GM19468 (cell line): Measurements from ENCODE around the gene SLAMF9.

Source experiments
- ATAC-seq: cut with Tn5 transposase; IDR thresholded peaks from one replicate; pipeline ENCODE4 v1.9.1; 2021; ENCODE audit warnings: mild to moderate bottlenecking, moderate library complexity, moderate number of reproducible peaks; ENCODE audit not compliant: unreplicated experiment; ENCODE audit errors: extremely low read depth

SLAMF9 gene

DNA sequence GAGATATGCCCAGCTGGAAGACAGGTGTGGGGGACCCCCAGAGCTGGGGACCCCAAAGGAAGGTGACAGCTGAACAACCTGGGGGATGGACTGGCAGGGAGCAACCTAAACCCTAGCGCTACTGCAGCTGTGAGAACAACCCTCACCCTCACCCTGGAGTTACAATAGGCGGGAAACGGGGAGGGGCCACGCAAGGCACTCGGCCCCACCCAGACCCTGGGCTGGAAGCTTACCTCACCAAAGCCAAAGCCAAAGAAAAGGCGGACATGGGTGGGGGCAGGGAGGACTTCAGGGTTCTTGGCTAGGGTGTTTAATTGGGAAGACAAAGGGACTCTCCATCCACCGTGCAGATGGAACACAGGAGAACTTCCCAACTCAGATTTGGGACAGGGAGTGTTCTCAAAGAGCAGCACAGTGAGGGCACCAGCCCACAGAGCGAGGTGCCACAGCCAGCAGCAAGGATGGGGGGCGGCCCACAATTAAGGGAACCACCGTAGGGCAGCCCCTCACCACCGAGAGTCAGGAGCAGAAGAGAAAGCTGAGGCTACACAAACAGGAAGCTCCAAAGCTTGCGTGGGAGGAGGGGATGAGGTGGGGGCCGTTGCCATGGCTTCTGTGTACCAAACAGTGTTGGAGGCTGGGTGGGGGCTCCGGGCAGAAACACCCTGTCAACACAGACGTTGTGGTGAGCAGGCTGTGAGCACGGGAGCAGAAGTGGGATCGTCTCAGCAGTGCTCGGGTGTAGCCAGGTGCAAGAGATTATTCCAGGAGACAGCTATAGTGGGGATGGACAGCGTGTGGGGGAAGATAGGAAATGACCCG lies 30.6 kb downstream of the SLAMF9 start:
- no peak for ATAC-seq

DNA sequence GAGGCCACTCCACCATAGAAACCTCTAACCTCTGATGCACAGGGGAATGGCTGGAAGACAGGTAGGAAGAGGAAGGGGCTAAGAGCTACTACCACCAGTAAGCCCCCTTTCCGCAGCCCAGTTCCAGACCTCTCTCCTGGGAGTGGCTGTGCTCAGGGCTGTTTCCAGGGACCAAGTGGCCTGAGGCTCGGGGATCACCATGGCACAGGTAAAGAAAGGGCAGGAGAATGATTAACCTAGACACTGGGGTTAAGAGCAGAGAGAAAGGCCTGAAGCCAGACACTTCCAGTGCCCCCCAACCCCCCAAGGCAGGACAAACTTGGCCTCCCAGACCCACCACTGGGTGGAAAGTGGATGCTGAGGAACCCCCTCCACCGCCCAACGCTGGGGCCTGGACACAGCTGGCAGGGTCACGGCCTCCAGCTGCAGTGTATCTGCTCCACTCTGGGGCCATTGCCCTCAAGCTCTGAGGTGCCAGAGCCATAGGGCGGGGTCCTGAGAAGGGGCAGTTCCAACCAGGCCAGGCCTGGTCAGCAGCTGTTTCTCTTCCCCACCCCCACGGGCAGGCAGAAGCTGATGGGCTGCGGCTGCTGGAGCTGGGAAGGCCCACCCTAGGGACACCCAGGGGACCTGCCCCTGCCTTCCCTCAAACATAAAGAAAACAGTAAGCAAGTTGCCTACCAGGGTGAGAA lies 31.4 kb downstream of the SLAMF9 start:
- no peak for ATAC-seq

DNA sequence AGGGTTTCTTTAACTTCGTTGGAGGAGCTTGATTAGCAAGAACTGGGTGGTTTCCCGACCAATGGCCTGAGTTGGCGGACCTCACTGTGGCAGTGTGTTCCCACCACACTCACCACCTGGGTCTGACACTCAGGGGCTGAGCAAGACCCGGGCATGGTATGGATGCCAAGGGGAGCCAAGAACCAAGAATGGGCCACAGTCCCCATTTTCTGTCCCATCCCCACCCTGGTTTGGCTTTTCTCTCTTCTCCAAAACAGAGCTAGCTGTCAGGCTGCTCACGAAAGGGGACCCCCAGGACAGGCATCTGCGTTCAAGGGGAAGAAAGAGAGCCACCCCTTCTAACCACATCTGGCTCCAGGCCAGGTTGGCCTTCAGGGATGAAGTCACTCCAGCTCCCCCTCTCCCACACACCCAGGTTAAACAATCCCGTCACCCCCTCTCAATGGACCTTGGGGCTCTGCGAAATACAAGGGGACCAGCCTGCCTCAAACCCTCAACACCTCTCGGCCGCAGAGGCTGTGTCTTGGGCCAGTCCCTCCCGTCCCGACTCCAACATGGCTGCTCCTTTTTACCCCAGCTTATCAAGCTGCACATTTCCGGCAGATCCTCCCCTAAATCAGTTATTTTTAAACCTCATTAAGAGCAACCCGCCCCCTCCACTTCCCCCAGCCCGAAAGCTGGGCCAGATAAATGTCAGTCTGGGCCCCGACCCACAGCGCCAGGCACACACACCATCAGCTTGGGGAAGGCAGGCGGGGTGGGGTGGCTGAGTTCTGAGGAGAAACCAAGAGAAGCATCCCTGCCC lies 32.1 kb downstream of the SLAMF9 start:
- no peak for ATAC-seq

DNA sequence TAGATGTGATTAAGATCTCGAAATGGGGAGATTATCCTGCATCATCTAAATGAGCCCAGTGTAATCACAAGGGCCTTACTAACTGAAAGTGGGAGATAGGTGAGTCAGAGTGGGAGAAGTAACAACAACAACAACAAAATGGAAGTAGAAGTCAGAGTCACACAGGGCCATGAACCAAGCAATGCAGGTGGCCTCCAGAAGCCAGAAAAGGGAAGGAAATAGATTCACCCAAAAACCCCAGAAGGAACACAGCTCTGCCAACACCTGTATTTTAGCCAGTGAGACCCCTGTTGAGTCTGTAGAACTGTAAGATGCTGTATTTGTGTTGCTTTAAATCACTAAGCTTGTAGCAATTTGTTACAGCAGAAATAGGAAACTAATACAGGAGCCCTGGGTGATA lies 32.8 kb downstream of the SLAMF9 start:
- ATAC-seq = no peak

DNA sequence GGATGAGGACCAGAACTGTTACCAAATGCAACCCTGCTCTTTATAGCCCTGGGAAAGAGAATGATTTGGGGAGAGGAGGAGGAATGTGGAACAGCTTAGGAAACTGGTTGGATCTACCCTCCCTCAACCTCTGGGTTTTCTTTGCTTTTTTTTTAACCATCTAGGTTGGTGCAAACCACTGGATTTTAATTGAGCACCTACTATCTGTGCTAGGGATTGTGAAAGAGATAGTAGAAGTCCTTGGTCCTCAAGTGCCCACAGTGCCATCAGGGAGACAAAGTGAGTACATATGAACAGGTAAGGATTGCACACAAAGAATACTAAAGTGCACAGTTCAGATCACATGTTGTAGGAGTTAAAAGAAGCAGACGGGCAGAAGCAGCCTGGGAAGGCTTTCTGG lies 33.4 kb downstream of the SLAMF9 start:
- ATAC-seq = no peak

DNA sequence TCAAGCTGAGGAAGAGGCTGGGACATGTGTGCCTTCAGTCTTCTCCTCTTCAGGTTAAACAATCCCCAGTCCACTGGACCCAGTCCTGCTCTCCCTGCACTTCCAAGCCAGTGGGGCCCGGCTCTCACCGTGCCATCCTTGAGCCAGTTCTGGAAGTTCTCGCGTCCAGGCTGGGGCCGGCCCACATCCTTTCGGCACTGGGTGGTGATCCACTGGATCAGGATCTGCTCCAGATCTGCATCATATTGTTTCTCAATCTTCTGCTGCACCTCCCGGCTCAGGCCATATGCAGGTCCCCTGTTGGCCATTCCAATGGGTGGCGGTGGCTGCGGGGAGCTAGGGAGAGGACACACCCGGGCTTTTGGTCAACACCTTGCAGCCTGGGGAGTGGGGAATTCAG lies 33.8 kb downstream of the SLAMF9 start:
- no peak for ATAC-seq

DNA sequence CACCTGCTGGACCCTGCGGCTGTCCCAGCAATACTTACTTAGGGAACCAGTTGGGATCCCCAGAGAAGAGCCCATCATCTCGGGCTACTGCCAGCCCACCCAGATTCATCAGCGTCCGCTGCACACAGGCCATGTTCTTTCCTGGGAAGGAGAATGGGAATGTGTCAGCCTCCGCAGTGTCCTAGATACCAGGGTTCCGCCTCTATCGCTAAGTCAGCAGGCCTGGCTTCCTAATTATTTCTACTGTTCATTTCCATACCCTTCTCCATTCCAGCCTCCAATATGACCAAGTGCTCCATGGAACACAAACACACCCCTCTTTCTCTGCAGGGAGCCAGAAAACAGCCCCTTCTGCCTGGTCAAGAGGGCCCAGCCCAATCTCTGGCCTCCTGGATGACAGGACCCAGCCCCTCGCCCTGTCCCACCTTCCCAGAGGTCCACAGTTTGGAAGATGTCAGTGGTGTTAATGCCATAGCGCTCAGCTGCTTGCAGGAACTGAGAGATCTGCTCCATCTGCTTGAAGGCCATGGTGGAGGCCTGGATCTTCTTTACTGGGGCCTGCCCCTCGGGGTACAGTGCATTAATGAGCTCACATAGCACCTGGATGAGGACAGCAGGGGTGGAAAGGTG lies 34.7 kb downstream of the SLAMF9 start:
- ATAC-seq = no peak

DNA sequence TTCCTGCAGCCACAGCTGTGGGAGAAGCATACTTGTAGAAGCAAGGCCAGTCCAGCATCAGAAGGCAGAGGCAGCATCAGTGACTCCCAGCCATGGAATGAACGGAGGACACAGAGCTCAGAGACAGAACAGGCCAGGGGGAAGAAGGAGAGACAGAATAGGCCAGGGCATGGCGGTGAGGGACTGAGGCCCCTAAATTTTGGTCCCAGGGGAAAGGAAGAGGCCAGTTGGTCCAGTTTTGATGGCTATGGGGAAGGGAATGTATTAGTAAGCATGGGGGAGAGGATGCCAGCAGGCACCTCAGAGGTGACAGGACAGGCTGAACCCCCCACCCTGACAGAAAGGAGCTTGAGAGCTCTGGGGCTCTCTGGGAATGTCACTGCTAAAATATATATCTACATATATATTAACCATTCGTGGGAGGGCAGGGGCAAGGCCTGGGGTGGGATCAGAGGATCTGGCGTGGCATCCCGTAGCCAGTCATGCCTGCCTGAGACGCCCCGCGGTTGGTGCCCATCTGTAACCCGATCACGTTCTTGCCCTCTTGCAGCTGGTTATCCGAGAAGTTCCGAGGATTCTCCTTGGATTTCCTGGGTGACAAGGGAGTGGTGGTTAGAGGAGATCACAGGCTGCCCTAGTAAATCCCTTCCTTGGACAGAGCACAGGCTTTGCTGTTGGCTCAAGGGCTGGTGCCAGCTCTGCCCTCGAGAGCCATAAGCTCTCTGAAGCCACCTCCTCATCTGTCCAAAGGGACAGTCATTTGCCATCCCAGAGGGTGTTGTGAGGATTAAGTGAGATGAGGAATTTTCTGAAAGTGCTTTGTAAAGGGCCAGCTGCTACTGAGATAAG lies 35.5 kb downstream of the SLAMF9 start:
- ATAC-seq = no peak

DNA sequence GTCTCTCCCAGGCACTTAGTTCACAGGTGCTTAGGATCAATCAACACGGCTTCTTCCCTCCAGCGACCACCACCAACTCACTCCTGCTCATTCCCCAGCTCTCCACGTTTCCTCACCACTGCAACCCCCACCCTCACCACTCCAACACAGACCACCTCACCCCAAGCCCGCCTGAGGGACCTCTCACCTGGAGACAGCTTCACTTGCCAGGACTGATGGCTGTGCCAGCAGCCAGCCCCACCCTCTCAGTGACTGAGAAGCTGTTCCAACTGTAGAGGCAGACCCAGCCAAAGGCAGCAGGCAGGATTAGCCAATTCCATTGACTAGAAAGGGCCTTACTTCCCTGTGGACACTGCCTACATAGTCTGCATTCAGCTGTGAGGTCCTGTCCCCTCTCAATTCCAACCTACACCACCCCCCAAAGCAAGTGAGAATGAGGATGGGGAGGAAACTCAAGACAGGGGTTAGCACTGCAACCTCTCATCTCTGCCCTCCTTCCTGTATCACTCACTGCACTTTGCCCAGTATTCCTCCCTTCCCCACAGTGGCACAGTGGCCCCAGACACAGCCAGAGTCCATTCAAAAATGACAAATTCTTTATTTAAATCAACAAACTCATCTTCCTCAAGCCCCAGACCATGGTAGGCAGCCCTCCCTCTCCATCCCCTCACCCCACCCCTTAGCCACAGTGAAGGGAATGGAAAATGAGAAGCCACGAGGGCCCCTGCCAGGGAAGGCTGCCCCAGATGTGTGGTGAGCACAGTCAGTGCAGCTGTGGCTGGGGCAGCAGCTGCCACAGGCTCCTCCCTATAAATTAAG lies 36.3 kb downstream of the SLAMF9 start:
- no peak for ATAC-seq

DNA sequence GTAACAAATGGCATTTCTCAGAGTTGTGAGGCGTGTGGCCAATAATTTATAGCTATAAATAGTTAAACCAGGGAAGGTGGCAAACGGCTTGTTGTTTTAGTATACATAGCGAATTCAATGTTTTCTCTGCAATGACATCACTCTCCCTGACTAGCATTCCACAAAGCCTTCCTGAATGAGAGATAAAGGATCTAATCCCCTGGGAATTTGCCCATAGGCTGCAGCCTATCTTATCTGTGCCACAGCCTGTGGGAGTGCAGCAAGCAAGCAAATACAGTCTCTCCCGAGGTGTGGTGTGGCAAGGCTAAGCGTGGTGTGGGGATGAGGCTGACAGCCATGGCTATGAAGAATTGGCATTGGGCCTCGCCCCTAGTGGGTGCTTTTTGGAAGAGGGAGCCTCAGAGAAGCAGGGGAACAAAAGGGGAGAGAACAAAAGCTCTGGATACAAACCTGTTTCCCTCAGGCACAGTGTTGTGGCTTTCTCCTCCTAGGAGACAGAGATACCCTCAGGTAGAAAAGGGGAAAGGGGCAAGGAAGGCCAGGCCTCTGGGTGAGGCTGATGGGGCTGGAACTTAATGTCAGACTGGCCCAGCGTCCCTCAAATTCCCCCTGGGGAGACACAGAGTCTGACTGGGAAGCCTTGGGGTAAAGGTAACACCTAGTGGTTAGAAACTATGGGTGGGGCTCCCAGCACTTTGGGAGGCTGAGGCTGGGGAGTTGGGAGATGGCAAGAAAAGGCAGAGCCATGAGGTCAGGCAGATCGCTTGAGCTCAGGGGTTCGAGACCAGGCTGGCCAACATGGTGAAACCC lies 37.6 kb downstream of the SLAMF9 start:
- no peak for ATAC-seq

DNA sequence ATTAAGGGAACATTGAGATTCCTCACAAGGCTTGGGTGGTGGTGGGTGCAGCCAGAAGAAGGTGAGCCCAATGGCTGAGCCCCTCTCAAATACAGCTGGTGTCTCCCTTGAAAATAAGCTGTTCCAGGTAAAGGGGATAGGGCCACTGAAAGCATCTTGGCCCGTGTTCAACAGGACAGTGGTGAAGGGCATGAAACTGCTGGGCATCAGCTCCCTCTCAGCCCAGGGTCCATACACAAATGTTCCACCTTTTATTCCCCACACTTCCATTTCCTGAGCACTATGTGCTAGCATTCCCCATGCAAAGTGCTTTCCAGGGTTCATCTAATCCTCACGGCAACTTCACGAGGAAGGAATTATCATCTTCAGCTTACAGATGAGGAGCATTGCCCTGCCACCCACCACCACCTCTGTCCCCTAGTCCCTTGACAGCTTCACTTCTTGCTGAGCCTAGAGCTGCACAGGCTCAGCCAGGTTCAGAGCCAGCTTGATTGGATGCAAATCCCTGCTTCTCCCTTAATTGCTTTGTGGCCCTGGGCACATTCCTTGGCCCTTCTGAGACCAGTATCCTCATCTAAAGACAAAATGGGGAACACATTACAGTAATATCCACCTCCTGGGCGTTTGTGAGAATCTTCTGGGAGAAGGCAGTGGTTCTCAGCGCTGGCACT lies 38.3 kb downstream of the SLAMF9 start:
- no peak for ATAC-seq

DNA sequence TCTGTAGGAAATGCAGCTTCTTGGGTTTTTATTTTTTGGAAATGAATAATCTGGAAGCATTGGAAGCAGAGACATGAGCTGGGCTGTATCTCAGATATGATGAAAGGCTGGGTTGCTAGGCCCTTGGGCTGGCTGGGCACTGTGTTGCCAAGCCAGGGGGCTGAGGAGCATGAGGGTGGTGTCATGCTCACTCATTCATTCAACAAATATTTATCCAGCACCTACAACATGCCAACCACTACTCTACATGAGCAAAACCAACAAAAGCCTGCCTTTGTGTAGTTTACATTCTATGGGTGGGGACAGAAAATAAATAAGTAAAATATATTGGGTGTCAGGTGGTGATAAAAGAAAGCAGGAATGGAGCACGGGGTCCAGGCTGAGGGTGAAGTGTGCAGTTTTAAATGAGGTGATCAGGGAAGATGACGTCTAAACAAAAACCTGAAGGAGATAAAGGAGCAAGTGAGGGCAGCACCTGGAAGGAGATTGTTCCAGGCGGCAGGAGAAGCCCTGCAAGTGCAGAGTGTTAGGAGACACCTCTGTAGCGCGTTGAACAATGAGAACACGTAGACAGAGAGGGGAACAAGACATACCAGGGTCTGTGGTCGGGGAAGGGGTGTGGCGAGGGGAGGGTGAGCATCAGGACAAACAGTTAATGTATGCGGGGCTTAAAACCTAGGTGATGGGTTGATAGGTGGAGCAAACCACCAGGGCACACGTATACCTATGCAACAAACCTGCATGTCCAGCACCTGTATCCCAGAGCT lies 39.6 kb downstream of the SLAMF9 start:
- ATAC-seq = no peak

DNA sequence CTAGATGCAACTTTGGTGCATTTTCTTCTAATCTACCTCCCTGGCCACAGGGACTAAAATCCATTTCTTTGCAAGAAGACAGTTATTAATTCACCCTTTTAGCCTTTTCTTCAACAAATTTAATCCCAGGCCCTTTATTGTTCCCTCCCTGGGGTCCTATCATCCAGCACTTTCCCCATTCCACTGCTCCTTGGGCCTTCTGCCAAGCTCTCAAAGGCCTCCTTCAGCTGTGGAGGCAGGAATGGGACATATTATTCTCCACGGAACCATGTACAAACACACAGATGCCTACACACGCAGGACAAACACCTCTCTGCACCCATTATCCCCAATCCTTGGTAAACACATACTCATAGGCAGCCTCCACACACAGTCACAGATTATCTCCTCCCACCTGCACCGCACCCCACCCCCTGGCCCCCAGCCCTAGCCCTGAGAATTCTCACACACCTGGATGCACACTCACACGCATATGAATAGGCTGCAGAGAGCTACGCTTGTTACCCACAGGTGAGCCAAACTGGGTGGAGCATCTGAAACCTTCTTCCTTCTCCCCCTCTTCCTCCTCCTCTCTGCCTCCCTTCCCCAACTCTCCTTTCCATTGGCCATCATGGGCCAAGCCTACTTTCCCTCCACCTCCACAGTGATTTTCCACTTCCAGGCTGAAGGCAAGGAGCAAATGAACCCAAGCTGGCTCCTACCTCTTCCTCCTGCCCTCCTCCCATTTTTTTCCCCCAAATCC lies 40.4 kb downstream of the SLAMF9 start:
- no peak for ATAC-seq

DNA sequence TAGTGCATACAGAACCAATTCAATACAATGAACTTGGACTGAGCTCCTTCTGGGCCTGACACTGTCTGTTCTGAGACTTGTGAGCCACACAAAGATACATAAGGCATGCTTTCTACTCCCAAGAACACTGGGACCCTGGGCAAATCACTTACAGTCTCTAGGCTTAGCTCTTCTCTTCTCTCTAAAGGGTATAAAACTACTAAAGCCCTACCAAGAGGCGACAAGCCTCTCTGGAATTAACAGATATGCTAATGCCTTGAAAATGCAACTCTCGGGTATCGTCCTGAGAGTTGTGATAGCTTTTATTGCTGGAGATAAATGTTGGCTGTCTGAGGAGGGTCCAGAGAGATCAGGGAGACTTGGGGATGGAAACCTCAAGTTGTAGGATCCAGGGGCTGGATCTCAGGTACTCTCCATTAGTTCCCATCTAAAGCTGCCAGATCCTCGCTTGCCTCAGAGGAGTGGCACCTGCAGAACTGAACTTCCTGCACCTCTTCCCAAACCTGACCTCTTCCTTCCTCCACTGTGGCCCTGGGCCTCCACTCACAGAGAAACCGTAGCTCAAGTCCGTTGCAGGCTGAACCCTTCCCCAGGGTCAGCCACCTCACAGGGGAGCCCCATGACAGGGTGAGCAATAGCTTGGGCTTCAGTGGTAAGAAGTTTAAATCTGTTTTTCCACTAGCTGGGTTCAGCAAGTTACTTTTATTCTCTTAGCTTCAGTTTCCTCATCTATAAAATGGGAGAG lies 42.5 kb downstream of the SLAMF9 start:
- no peak for ATAC-seq
